H9 (cell line): Measurements from ENCODE around the gene ARHGEF39. TPM values are rescaled to one million over a fixed set of nuclear protein-coding genes. Genes with fewer than 3 reads are reported as not detected.

ENCODE experiments used
- DNase-seq: peaks from one replicate; pipeline ENCODE4 v3.0.0-alpha.2; 2017
- H2AFZ ChIP-seq: one replicate; pipeline ENCODE4 v1.6.1; 2013; ENCODE audit warnings: mild to moderate bottlenecking, low read length, control low read depth, moderate library complexity
- H2AK5ac ChIP-seq: 2 replicates; pipeline ENCODE4 v1.6.1; 2013; ENCODE audit warnings: low read length, control low read depth, mixed read lengths; ENCODE audit not compliant: insufficient read length
- H2BK120ac ChIP-seq: one replicate; pipeline ENCODE4 v1.6.1; 2013; ENCODE audit warnings: low read depth, mild to moderate bottlenecking, low read length, control low read depth, inconsistent platforms; ENCODE audit not compliant: poor library complexity, severe bottlenecking
- H2BK12ac ChIP-seq: 2 replicates; pipeline ENCODE4 v1.6.1; 2013; ENCODE audit warnings: low read length, control low read depth, mixed read lengths, low read depth; ENCODE audit not compliant: insufficient read length
- H2BK15ac ChIP-seq: 2 replicates; pipeline ENCODE4 v1.6.1; 2013; ENCODE audit warnings: low read depth, low read length, control low read depth
- H2BK20ac ChIP-seq: one replicate; pipeline ENCODE4 v1.6.1; 2013; ENCODE audit warnings: low read depth, mild to moderate bottlenecking, low read length, control low read depth, inconsistent platforms; ENCODE audit not compliant: poor library complexity, severe bottlenecking
- H2BK5ac ChIP-seq: 2 replicates; pipeline ENCODE4 v1.6.1; 2013; ENCODE audit warnings: low read length, control low read depth, mixed read lengths; ENCODE audit not compliant: insufficient read length
- H3K14ac ChIP-seq: 2 replicates; pipeline ENCODE4 v1.6.1; 2013; ENCODE audit warnings: low read length, control low read depth; ENCODE audit not compliant: insufficient read depth
- H3K18ac ChIP-seq: 2 replicates; pipeline ENCODE4 v1.6.1; 2013; ENCODE audit warnings: low read depth, mild to moderate bottlenecking, mixed read lengths, low read length, control low read depth; ENCODE audit not compliant: insufficient read length
- H3K23ac ChIP-seq: 2 replicates; pipeline ENCODE4 v1.6.1; 2013; ENCODE audit warnings: low read length, control low read depth, mixed read lengths, low read depth; ENCODE audit not compliant: insufficient read length
- H3K23me2 ChIP-seq: 2 replicates; pipeline ENCODE4 v1.6.1; 2013; ENCODE audit warnings: low read depth, mild to moderate bottlenecking, mixed read lengths, low read length, control low read depth; ENCODE audit not compliant: insufficient read length, poor library complexity, severe bottlenecking
- H3K27ac ChIP-seq: 2 replicates; pipeline ENCODE4 v1.5.1; 2013; ENCODE audit warnings: low read length, control low read depth, mixed read lengths, low read depth; ENCODE audit not compliant: insufficient read length
- H3K27me3 ChIP-seq: 2 replicates; pipeline ENCODE4 v1.6.1; 2013; ENCODE audit warnings: low read length, control low read depth, inconsistent platforms; ENCODE audit not compliant: insufficient read depth
- H3K4ac ChIP-seq: 2 replicates; pipeline ENCODE4 v1.6.1; 2013; ENCODE audit warnings: low read depth, mild to moderate bottlenecking, control low read depth, inconsistent platforms, low read length, moderate library complexity
- H3K4me1 ChIP-seq: 2 replicates; pipeline ENCODE4 v1.6.1; 2013; ENCODE audit warnings: low read length, control low read depth, inconsistent platforms; ENCODE audit not compliant: insufficient read depth
- H3K4me2 ChIP-seq: 2 replicates; pipeline ENCODE4 v1.6.1; 2013; ENCODE audit warnings: low read length, control low read depth, mixed read lengths; ENCODE audit not compliant: insufficient read length, insufficient read depth
- H3K56ac ChIP-seq: 2 replicates; pipeline ENCODE4 v1.6.1; 2013; ENCODE audit warnings: low read depth, mild to moderate bottlenecking, mixed read lengths, low read length, control low read depth; ENCODE audit not compliant: insufficient read length
- H3K79me1 ChIP-seq: 2 replicates; pipeline ENCODE4 v1.6.1; 2013; ENCODE audit warnings: low read depth, mild to moderate bottlenecking, moderate library complexity, low read length, control low read depth, inconsistent platforms; ENCODE audit not compliant: insufficient read depth, poor library complexity, severe bottlenecking
- H3K79me2 ChIP-seq: 2 replicates; pipeline ENCODE4 v1.6.1; 2013; ENCODE audit warnings: low read length, control low read depth, inconsistent platforms; ENCODE audit not compliant: insufficient read depth
- H3K9ac ChIP-seq: 2 replicates; pipeline ENCODE4 v1.6.1; 2013; ENCODE audit warnings: low read length, control low read depth, mixed read lengths; ENCODE audit not compliant: insufficient read length; ENCODE audit errors: extremely low read depth
- H3K9me3 ChIP-seq: one replicate; pipeline ENCODE4 v1.6.1; 2013; ENCODE audit warnings: low read depth, low read length, inconsistent platforms; ENCODE audit not compliant: control insufficient read depth
- H3T11ph ChIP-seq: one replicate; pipeline ENCODE4 v1.6.1; 2013; ENCODE audit warnings: mild to moderate bottlenecking, low read length, control low read depth, inconsistent platforms
- H4K20me1 ChIP-seq: one replicate; pipeline ENCODE4 v1.6.1; 2013; ENCODE audit not compliant: control insufficient read depth, insufficient read length, insufficient read depth
- H4K5ac ChIP-seq: 2 replicates; pipeline ENCODE4 v1.6.1; 2013; ENCODE audit warnings: low read depth, mild to moderate bottlenecking, mixed read lengths, low read length, control low read depth; ENCODE audit not compliant: insufficient read length
- H4K8ac ChIP-seq: replicated peaks from 2 replicates; pipeline ENCODE4 v1.6.1; 2013; ENCODE audit warnings: low read length, control low read depth, mixed read lengths, low read depth; ENCODE audit not compliant: insufficient read length
- H4K91ac ChIP-seq: 2 replicates; pipeline ENCODE4 v1.6.1; 2013; ENCODE audit warnings: low read depth, mild to moderate bottlenecking, moderate library complexity, mixed read lengths, low read length, control low read depth; ENCODE audit not compliant: insufficient read length
- H3K27ac Mint-ChIP-seq, 3 experiments: 2 replicates in 2 of 3; 3 replicates in 1 of 3; pipeline ENCODE4 v1.8.0; 2020 to 2021; ENCODE audit warnings: mixed read lengths in 3 of 3, mild to moderate bottlenecking in 1 of 3, moderate library complexity in 1 of 3
- H3K27me3 Mint-ChIP-seq: 2 replicates; pipeline ENCODE4 v1.8.0; 2021; ENCODE audit warnings: low read depth, mild to moderate bottlenecking, moderate library complexity, mixed read lengths
- H3K36me3 Mint-ChIP-seq, 3 experiments: 2 replicates in 2 of 3; 3 replicates in 1 of 3; pipeline ENCODE4 v1.8.0; 2020 to 2021; ENCODE audit warnings: low read depth in 3 of 3, mixed read lengths in 3 of 3; ENCODE audit not compliant: insufficient read depth in 1 of 3
- H3K4me1 Mint-ChIP-seq, 2 experiments: 2 replicates each; pipeline ENCODE4 v1.8.0; 2020; ENCODE audit warnings: mixed read lengths in 2 of 2
- H3K4me3 Mint-ChIP-seq, 2 experiments: 2 replicates in 1 of 2; 3 replicates in 1 of 2; pipeline ENCODE4 v1.8.0; 2020 to 2021; ENCODE audit warnings: mild to moderate bottlenecking in 2 of 2, mixed read lengths in 2 of 2, moderate library complexity in 1 of 2
- H3K9me3 Mint-ChIP-seq, 2 experiments: 2 replicates in 1 of 2; 3 replicates in 1 of 2; pipeline ENCODE4 v1.8.0; 2020; ENCODE audit warnings: mild to moderate bottlenecking in 2 of 2, mixed read lengths in 2 of 2, moderate library complexity in 1 of 2
- CTCF ChIP-seq: fragments of 200-600 bp; sonication (generic); conservative IDR thresholded peaks from 3 replicates; pipeline ENCODE4 v1.8.0; 2021; ENCODE audit warnings: antibody characterized with exemption, mild to moderate bottlenecking
- WGBS: extraction: QIAGEN DNeasy Blood & Tissue Kit; methylation state at CpG from one replicate; pipeline ENCODE4 v1.1.7; 2013; ENCODE audit warnings: missing lambda C conversion rate, low lambda C conversion rate, mixed read lengths; ENCODE audit not compliant: insufficient read length; ENCODE audit errors: extremely low coverage; 5-methylcytosine and 5-hydroxymethylcytosine counted together
- total RNA-seq: library from RNA; stranded (reverse); gene quantifications from 2 replicates; pipeline ENCODE4 v1.2.1, GENCODE V29; 2021

ARHGEF39 gene
- total RNA-seq, 1 experiment from 2014 or later, result 24.4 TPM

GRCh38 chr9:35687972-35688557 lies 23.1 kb upstream of the ARHGEF39 start:
- Histone ChIP-seq H3K4me1 (peaks cover 3% of the 10 kb centered on the region), H3T11ph (no peak overlapping the region), H2AK5ac (no peak overlapping the region), H3K14ac (no peak overlapping the region), H2BK12ac (no peak overlapping the region), H3K23ac (no peak overlapping the region), H4K8ac (no peak overlapping the region), H3K9ac (no peak overlapping the region), H4K20me1 (no peaks in the 10 kb centered on the region), H4K5ac (no peak overlapping the region), H2BK15ac (no peak overlapping the region), H3K79me1 (no peaks in the 10 kb centered on the region), H3K4ac (no peak overlapping the region), H3K23me2 (peaks cover 6% of the 10 kb centered on the region), H3K79me2 (no peaks in the 10 kb centered on the region; the same call in 1 of the 2 replicates), H3K27me3 (no peaks in the 10 kb centered on the region), H3K18ac (no peak overlapping the region), H3K27ac (no peak overlapping the region), H2AFZ (no peak overlapping the region), H3K56ac (no peak overlapping the region), H3K4me2 (peak overlapping the region; percentile 67), H2BK5ac (no peak overlapping the region), H2BK120ac (no peak overlapping the region), H4K91ac (no peak overlapping the region), H3K9me3 (no peaks in the 10 kb centered on the region), H2BK20ac (no peak overlapping the region)
- Mint-ChIP-seq H3K27me3 (no peaks in the 10 kb centered on the region; the same call in 1 of the 2 replicates), H3K4me1 (peaks cover 27 to 30% of the 10 kb centered on the region in 2 experiments), H3K27ac (no peak overlapping the region), H3K36me3 (peaks cover 32 to 56% (median 51%) of the 10 kb centered on the region in 3 experiments), H3K4me3 (peak overlapping the region; percentile 84 to 93; a peak in 4 of 5 replicates), H3K9me3 (peaks cover 0 to 2% of the 10 kb centered on the region in 2 experiments; a peak in 2 of 5 replicates)
- TF ChIP-seq CTCF, result no peak
- no peak for DNase-seq
- no CpG with 5 or more reads among the region's 2 CpGs for WGBS
